Caco-2 (cell line): Measurements from ENCODE around the gene TCF7L1. TPM values are rescaled to one million over a fixed set of nuclear protein-coding genes. Genes with fewer than 3 reads are reported as not detected.

ENCODE experiments used
- BruUV-seq: library from RNA; stranded (reverse); fragments of 400-500 nt; replicated peaks from 2 replicates; lab custom pipeline; 2021; lab: Mats Ljungman, UMichigan
- CTCF ChIA-PET: fragments of 300-600 bp; sonication (Branson Sonifier 250); formaldehyde crosslinking; loops from one replicate; lab custom pipeline; 2022; ENCODE audit warnings: antibody characterized with exemption; lab: Charles Lee
- POLR2A ChIA-PET: fragments of 300-600 bp; sonication (Branson Sonifier 250); formaldehyde crosslinking; loops from one replicate; lab custom pipeline; 2022; ENCODE audit warnings: antibody characterized with exemption; lab: Charles Lee
- DNase-seq, 2 experiments: peaks; one replicate each; pipeline versions ENCODE4 v3.0.0 to v3.0.0-alpha.2; 2020 to 2022
- H3K27me3 ChIP-seq: replicated peaks from 2 replicates; pipeline ENCODE4 v1.6.0; 2011; ENCODE audit warnings: low read length; ENCODE audit not compliant: control insufficient read depth, insufficient read depth
- H3K36me3 ChIP-seq: 2 replicates; pipeline ENCODE4 v1.5.1; 2011; ENCODE audit warnings: low read length; ENCODE audit not compliant: control insufficient read depth, insufficient read depth
- H3K4me1 ChIP-seq: fragments of 250-450 bp; sonication (Bioruptor Pico); 2 replicates; pipeline ENCODE4 v1.5.1; 2020; ENCODE audit warnings: mild to moderate bottlenecking
- H3K4me3 ChIP-seq: 2 replicates; pipeline ENCODE4 v1.5.1; 2011; ENCODE audit warnings: low read depth, mild to moderate bottlenecking, control low read depth, low read length
- H3K9me3 ChIP-seq: fragments of 250-450 bp; sonication (Bioruptor Pico); 2 replicates; pipeline ENCODE4 v1.5.1; 2020; ENCODE audit warnings: mild to moderate bottlenecking, moderate library complexity
- H3K27ac Mint-ChIP-seq: one replicate; pipeline ENCODE4 v1.8.0; 2022; ENCODE audit warnings: mixed read lengths; ENCODE audit not compliant: unreplicated experiment
- H3K27me3 Mint-ChIP-seq: one replicate; pipeline ENCODE4 v1.8.0; 2022; ENCODE audit warnings: mixed read lengths; ENCODE audit not compliant: insufficient read depth, unreplicated experiment
- H3K36me3 Mint-ChIP-seq: one replicate; pipeline ENCODE4 v1.8.0; 2022; ENCODE audit warnings: mild to moderate bottlenecking, mixed read lengths; ENCODE audit not compliant: insufficient read depth, unreplicated experiment
- H3K4me1 Mint-ChIP-seq: one replicate; pipeline ENCODE4 v1.8.0; 2022; ENCODE audit warnings: low read depth, mixed read lengths; ENCODE audit not compliant: unreplicated experiment
- H3K4me3 Mint-ChIP-seq: one replicate; pipeline ENCODE4 v1.8.0; 2022; ENCODE audit warnings: mild to moderate bottlenecking, moderate library complexity, mixed read lengths; ENCODE audit not compliant: unreplicated experiment
- H3K9me3 Mint-ChIP-seq: one replicate; pipeline ENCODE4 v1.8.0; 2022; ENCODE audit warnings: mixed read lengths; ENCODE audit not compliant: unreplicated experiment
- intact Hi-C: fragments of 100-400 bp; cut with micrococcal nuclease; formaldehyde crosslinking; loops from one replicate; pipeline ENCODE4 v1.10.0; 2022; ENCODE audit not compliant: unreplicated experiment
- total RNA-seq: library from RNA; stranded (reverse); gene quantifications from 2 replicates; pipeline ENCODE4 v1.2.3, GENCODE V29; 2022
- TF ChIP-seq, protein P1 (sequence below), 2 experiments: fragments of 200-600 bp in 1 of 2; IDR thresholded peaks; 1 replicate in 1 of 2; 2 replicates in 1 of 2; pipeline versions ENCODE4 v1.5.1 to v1.8.0; 2011 to 2022; ENCODE audit warnings: antibody characterized with exemption in 1 of 2, control low read depth in 1 of 2, inconsistent platforms in 1 of 2, low read depth in 1 of 2, low read length in 1 of 2, mild to moderate bottlenecking in 1 of 2, moderate library complexity in 1 of 2; ENCODE audit not compliant: insufficient read depth in 1 of 2, severe bottlenecking in 1 of 2, unreplicated experiment in 1 of 2

TCF7L1 gene
- total RNA-seq, 1 experiment from 2014 or later: 29.0 TPM

DNA sequence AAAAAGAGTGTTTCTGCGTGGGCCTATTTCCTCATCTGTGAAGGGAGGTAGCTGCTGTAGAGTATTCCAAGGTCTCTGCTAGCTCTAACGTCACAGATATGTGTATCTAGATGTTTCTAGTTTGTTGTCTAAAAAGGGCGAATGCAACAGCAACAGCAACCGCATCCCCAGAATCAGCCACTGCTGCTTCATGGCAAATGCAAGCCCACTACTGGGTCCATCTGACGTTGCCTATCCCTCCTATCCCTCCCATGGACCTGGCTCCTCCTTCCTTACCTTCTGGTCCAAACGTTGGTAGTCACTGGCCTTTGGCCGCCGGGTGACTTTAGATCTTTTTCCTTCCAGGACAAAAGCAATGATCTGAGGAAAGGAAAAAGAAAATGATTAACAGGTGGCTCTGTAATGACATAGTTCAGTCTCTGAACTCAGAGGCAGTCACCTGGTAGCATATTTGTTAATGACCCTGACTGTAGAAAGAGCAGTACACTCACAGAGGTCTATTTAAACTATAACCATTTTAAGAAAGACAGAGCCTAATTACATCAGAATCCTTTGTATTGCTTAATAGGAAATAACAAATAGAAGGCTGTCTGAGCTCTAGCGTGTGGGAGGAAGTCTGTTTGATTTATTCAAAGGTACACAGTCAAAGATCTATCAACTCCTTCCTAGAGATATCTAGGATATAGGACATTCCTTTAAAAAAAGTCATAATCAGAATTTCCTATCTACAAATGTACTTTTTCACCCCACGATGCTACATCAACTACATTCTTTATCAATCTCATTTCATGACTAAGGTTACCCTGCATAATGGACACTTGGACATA lies 191.7 kb downstream of the TCF7L1 start:
- CTCF ChIA-PET: no interaction called here
- Mint-ChIP-seq H3K4me3 (peak overlapping the region; percentile 86), H3K27ac (peak overlapping the region; percentile 71), H3K4me1 (peaks cover 24% of the 10 kb centered on the region), H3K36me3 (peaks cover 73% of the 10 kb centered on the region), H3K9me3 (no peaks in the 10 kb centered on the region), H3K27me3 (no peaks in the 10 kb centered on the region)
- POLR2A ChIA-PET: interaction anchor here (0.5 to 1.0 kb wide), 3 partner anchors 214 to 370 kb away, joined by 3 to 6 read pairs (median 5); partner anchors contain the start of genes GGCX, GNLY and MAT2A
- Histone ChIP-seq H3K36me3 (peaks cover 7% of the 10 kb centered on the region), H3K4me1 (peaks cover 25% of the 10 kb centered on the region), H3K9me3 (no peaks in the 10 kb centered on the region), H3K27me3 (no peaks in the 10 kb centered on the region), H3K4me3 (peak overlapping the region; percentile 16; the same call in 1 of the 2 replicates)
- no TSS peak for BruUV-seq
- DNase-seq: peak; percentile 81 to 83
- intact Hi-C loops: loop anchor here (1.0 to 5.0 kb wide), 4 partner anchors 29 to 212 kb away; partner anchors contain the start of genes ELMOD3, MAT2A and RETSAT
- TF ChIP-seq, protein P1, sequence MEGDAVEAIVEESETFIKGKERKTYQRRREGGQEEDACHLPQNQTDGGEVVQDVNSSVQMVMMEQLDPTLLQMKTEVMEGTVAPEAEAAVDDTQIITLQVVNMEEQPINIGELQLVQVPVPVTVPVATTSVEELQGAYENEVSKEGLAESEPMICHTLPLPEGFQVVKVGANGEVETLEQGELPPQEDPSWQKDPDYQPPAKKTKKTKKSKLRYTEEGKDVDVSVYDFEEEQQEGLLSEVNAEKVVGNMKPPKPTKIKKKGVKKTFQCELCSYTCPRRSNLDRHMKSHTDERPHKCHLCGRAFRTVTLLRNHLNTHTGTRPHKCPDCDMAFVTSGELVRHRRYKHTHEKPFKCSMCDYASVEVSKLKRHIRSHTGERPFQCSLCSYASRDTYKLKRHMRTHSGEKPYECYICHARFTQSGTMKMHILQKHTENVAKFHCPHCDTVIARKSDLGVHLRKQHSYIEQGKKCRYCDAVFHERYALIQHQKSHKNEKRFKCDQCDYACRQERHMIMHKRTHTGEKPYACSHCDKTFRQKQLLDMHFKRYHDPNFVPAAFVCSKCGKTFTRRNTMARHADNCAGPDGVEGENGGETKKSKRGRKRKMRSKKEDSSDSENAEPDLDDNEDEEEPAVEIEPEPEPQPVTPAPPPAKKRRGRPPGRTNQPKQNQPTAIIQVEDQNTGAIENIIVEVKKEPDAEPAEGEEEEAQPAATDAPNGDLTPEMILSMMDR (IDR thresholded peaks at IDR 0.05; ENCODE audit: insufficient read depth in 1 of 2, low read depth in 1 of 2, low read length in 1 of 2, severe bottlenecking in 1 of 2, unreplicated experiment in 1 of 2): no peak

DNA sequence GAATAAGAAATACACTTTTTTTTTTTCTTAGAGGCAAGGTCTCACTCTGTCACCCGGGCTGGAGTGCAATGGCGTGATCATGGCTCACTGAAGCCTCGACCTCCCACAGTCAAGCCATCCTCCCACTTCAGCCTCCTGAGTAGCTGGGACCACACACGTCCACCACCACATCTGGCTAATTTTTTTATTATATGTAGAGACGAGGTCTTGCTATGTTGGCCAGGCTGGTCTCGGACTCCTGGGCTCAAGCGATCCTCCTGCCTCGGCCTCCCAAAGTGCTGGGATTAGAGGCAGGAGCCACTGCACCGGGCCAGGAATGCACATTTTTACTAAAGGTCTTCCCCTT lies 192.2 kb downstream of the TCF7L1 start:
- Histone ChIP-seq H3K36me3 (peaks cover 5% of the 10 kb centered on the region; the same call in 1 of the 2 replicates), H3K4me3 (peak overlapping the region; percentile 16; the same call in 1 of the 2 replicates), H3K4me1 (peaks cover 25% of the 10 kb centered on the region), H3K27me3 (no peaks in the 10 kb centered on the region), H3K9me3 (no peaks in the 10 kb centered on the region)
- Mint-ChIP-seq H3K27ac (peak overlapping the region; percentile 71), H3K4me3 (peak overlapping the region; percentile 86), H3K9me3 (peaks cover under 1% of the 10 kb centered on the region), H3K27me3 (no peaks in the 10 kb centered on the region), H3K36me3 (peaks cover 67% of the 10 kb centered on the region), H3K4me1 (peaks cover 22% of the 10 kb centered on the region)
- TF ChIP-seq, protein P1 (IDR thresholded peaks at IDR 0.05; ENCODE audit: insufficient read depth in 1 of 2, low read depth in 1 of 2, low read length in 1 of 2, severe bottlenecking in 1 of 2, unreplicated experiment in 1 of 2): no peak
- BruUV-seq: no TSS peak
- intact Hi-C loops: loop anchor here (1.0 to 5.0 kb wide), 4 partner anchors 29 to 212 kb away; partner anchors contain the start of genes ELMOD3, MAT2A and RETSAT
- ChIA-PET CTCF (no interaction called here), POLR2A (interaction anchor here (0.5 to 1.0 kb wide), 3 partner anchors 186 to 236 kb away, joined by 3 to 5 read pairs (median 4); partner anchors contain the start of genes GGCX and MAT2A)
- no peak for DNase-seq

DNA sequence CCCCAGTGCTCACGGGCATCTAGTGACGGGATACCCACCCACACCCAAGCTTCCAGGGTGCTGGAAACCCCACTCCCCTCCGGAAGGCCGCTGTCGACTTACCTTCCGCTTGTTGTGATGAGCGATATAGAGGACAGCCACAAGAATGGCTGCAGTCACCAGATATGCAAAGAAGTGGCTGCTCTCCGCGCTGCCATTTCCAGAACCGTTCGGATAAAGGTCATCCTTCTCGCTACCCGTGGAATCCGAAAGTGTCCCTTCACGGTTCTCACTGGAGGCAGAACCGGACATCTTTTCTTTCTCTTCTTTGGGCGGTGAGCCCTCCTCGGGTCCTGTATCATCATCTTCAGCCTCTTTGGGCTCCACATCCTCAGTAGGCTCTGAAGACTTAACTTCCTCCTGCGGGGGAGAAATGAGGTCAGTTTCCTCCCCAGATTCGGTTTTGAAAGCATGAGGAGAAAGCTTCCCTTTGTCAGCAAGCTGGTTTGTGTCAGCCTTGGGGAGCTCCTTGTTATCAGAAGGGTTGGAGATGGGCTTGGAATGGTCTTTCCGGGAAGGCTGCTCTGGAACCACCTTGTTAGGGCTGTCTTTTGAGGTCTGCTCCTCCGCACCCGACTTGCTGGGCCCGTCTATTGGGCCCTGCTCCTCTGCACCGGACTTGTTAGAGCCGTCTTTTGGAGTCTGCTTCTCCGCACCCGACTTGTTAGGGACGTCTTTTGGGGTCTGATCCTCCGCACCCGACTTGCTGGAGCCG lies 193.4 kb downstream of the TCF7L1 start:
- peaks cover 60% of the 10 kb centered on the region for H3K36me3 Mint-ChIP-seq
- peaks cover 22% of the 10 kb centered on the region for H3K4me1 Mint-ChIP-seq
- Histone ChIP-seq H3K36me3 (peaks cover 5% of the 10 kb centered on the region; the same call in 1 of the 2 replicates), H3K27me3 (no peaks in the 10 kb centered on the region), H3K4me3 (peak overlapping the region; percentile 93), H3K4me1 (peaks cover 25% of the 10 kb centered on the region), H3K9me3 (no peaks in the 10 kb centered on the region)
- no peaks in the 10 kb centered on the region for H3K27me3 Mint-ChIP-seq
- CTCF ChIA-PET: interaction anchor here (0.7 kb wide), 1 partner anchor 278 kb away, joined by 3 read pairs; no protein-coding TSS in a partner anchor
- H3K9me3 Mint-ChIP-seq: peaks cover 7% of the 10 kb centered on the region
- intact Hi-C loops: loop anchor here (5.0 kb wide), 1 partner anchor 211 kb away; the partner anchor contains the start of gene MAT2A
- H3K27ac Mint-ChIP-seq: peak overlapping the region; percentile 97
- POLR2A ChIA-PET: interaction anchor here (0.5 to 2.5 kb wide), 6 partner anchors 8 to 215 kb away, joined by 3 to 18 read pairs (median 6); partner anchors contain the start of genes ELMOD3, RETSAT and SH2D6
- no peak for DNase-seq
- peak overlapping the region; percentile 86 for H3K4me3 Mint-ChIP-seq
- TF ChIP-seq, protein P1 (IDR thresholded peaks at IDR 0.05; ENCODE audit: insufficient read depth in 1 of 2, low read depth in 1 of 2, low read length in 1 of 2, severe bottlenecking in 1 of 2, unreplicated experiment in 1 of 2): no peak
- BruUV-seq: TSS peak; percentile 35
